ENCODE measurements around the gene DRAM2. TPM values are rescaled to one million over a fixed set of nuclear protein-coding genes. Genes with fewer than 3 reads are reported as not detected.

The DRAM2 gene
- total RNA-seq, 1 experiment from 2014 or later: 15.7 TPM

GRCh38 chr1:111126354-111126753, 13.5 kb downstream of the DRAM2 start:
- ChIA-PET CTCF (no interaction called here), POLR2A (no interaction called here)
- DNase-seq (ENCODE audit: low read depth, low spot score) (no peak), ATAC-seq (no peak)
- no peaks in the 10 kb centered on the region for H3K4me1 ChIP-seq (ENCODE audit: control insufficient read depth, insufficient read depth, low read length)
- no TSS peak for BruUV-seq (replicated peaks)
- no peak overlapping the region for H3K27ac ChIP-seq (ENCODE audit: low read length)
- TF ChIP-seq SIN3A (IDR thresholded peaks at IDR 0.05; ENCODE audit: borderline replicate concordance, insufficient read depth, low read depth, low read length): no peak
- no peak for TF ChIP-seq TCF7L2 (IDR thresholded peaks at IDR 0.05; ENCODE audit: low read depth, low read length)
- no peak for TF ChIP-seq CTCF (IDR thresholded peaks at IDR 0.05)
- TF ChIP-seq POLR2AphosphoS5 (IDR thresholded peaks at IDR 0.05; ENCODE audit: low read depth, low read length): no peak
- TF ChIP-seq REST (IDR thresholded peaks at IDR 0.05; ENCODE audit: insufficient read depth in 1 of 2, low read depth in 2 of 2, low read length in 1 of 2): no peak
- in situ Hi-C loops (cut with HindIII; ENCODE audit: low pct_unique_long_range_greater_than_20kb, low sequenced_read_pairs): no loop called here
- no peaks in the 10 kb centered on the region for H3K9me3 ChIP-seq (ENCODE audit: control insufficient read depth, insufficient read depth, low read depth, low read length)
- intact Hi-C loops (cut with micrococcal nuclease; ENCODE audit: unreplicated experiment): no loop called here
- H3K27me3 ChIP-seq (ENCODE audit: control insufficient read depth, insufficient read depth, low read length): no peaks in the 10 kb centered on the region
- H3K4me3 ChIP-seq (ENCODE audit: low read depth in 2 of 2, low read length in 2 of 2): no peak overlapping the region
- H3K36me3 ChIP-seq (ENCODE audit: control insufficient read depth, insufficient read depth, low read length): no peaks in the 10 kb centered on the region; the same call in 1 of the 2 replicates

GRCh38 chr1:111116496-111116895, 23.4 kb downstream of the DRAM2 start:
- DNase-seq (ENCODE audit: low read depth, low spot score) (no peak), ATAC-seq (no peak)
- Histone ChIP-seq H3K4me3 (ENCODE audit: low read depth in 2 of 2, low read length in 2 of 2) (no peak overlapping the region), H3K27ac (ENCODE audit: low read length) (no peak overlapping the region), H3K4me1 (ENCODE audit: control insufficient read depth, insufficient read depth, low read length) (no peaks in the 10 kb centered on the region), H3K9me3 (ENCODE audit: control insufficient read depth, insufficient read depth, low read depth, low read length) (no peaks in the 10 kb centered on the region), H3K27me3 (ENCODE audit: control insufficient read depth, insufficient read depth, low read length) (no peaks in the 10 kb centered on the region), H3K36me3 (ENCODE audit: control insufficient read depth, insufficient read depth, low read length) (peaks cover 11% of the 10 kb centered on the region; the same call in 1 of the 2 replicates)
- ChIA-PET CTCF (no interaction called here), POLR2A (no interaction called here)
- TF ChIP-seq SIN3A (IDR thresholded peaks at IDR 0.05; ENCODE audit: borderline replicate concordance, insufficient read depth, low read depth, low read length) (no peak), REST (IDR thresholded peaks at IDR 0.05; ENCODE audit: insufficient read depth in 1 of 2, low read depth in 2 of 2, low read length in 1 of 2) (no peak), TCF7L2 (IDR thresholded peaks at IDR 0.05; ENCODE audit: low read depth, low read length) (no peak), CTCF (IDR thresholded peaks at IDR 0.05) (no peak), POLR2AphosphoS5 (IDR thresholded peaks at IDR 0.05; ENCODE audit: low read depth, low read length) (no peak)
- intact Hi-C loops (cut with micrococcal nuclease; ENCODE audit: unreplicated experiment) (no loop called here), in situ Hi-C loops (cut with HindIII; ENCODE audit: low pct_unique_long_range_greater_than_20kb, low sequenced_read_pairs) (no loop called here)
- BruUV-seq (replicated peaks): no TSS peak

All from Panc1 (cell line).